K562 (cell line): ENCODE measurements around the gene PPP1R16B. TPM values are rescaled to one million over a fixed set of nuclear protein-coding genes. Genes with fewer than 3 reads are reported as not detected.

Experiments used
- CBX1 ChIP-seq: sonication (generic); IDR thresholded peaks from 2 replicates; pipeline ENCODE4 v1.6.1; 2016; ENCODE audit warnings: antibody characterized with exemption, low read depth, mild to moderate bottlenecking
- CREB3L1 ChIP-seq: fragments of 450-650 bp; IDR thresholded peaks from 2 replicates; pipeline ENCODE4 v1.6.1; 2014; ENCODE audit warnings: low read depth, mild to moderate bottlenecking, moderate library complexity, borderline replicate concordance
- FIP1L1 ChIP-seq: fragments of 200-400 bp; formaldehyde crosslinking; IDR thresholded peaks from 2 replicates; pipeline ENCODE4 v1.6.1; 2018; ENCODE audit warnings: mild to moderate bottlenecking, low read depth, low read length; ENCODE audit not compliant: poor library complexity, severe bottlenecking
- NFYB ChIP-seq: IDR thresholded peaks from 2 replicates; pipeline ENCODE4 v1.6.1; 2011; ENCODE audit warnings: mild to moderate bottlenecking, moderate library complexity; ENCODE audit not compliant: insufficient read length; ENCODE audit errors: extremely low read depth
- PML ChIP-seq: IDR thresholded peaks from 2 replicates; pipeline ENCODE4 v1.6.1; 2012; ENCODE audit warnings: low read length, inconsistent platforms
- RAD51 ChIP-seq: fragments of 450-650 bp; IDR thresholded peaks from 2 replicates; pipeline ENCODE4 v1.7.1; 2016; ENCODE audit warnings: low read depth, mild to moderate bottlenecking, borderline replicate concordance
- RBM15 ChIP-seq: fragments of 200-400 bp; formaldehyde crosslinking; IDR thresholded peaks from 2 replicates; pipeline ENCODE4 v1.6.1; 2018; ENCODE audit warnings: mild to moderate bottlenecking, low read length, moderate library complexity; ENCODE audit not compliant: insufficient read depth
- USF1 ChIP-seq: sonication (generic); formaldehyde crosslinking; IDR thresholded peaks from 2 replicates; pipeline ENCODE4 v1.9.0; 2022; ENCODE audit warnings: mild to moderate bottlenecking, missing genetic modification reagents
- ZBTB9 ChIP-seq: fragments of 450-650 bp; formaldehyde crosslinking; IDR thresholded peaks from 2 replicates; pipeline ENCODE4 v1.4.0; 2020; ENCODE audit warnings: mild to moderate bottlenecking, moderate library complexity
- ZNF449 ChIP-seq: fragments of 250-450 bp; sonication (Bioruptor Pico); IDR thresholded peaks from 2 replicates; pipeline ENCODE4 v1.8.0; 2022; ENCODE audit warnings: moderate library complexity, mild to moderate bottlenecking, inconsistent platforms
- polyA plus RNA-seq, 8 experiments: library from polyadenylated mRNA; depleted of rRNA in 4 of 8; stranded (reverse) in 5 of 8; unstranded in 3 of 8; fragments of >200 nt; fragmentation: Nextera tagmentation in 2 of 8; fragmentation: Illumina TruSeq in 1 of 8; extraction: Ambion mirVana in 2 of 8; extraction: Trizol in 1 of 8; gene quantifications; 2 replicates each; pipeline versions ENCODE4 v1.2.1 to v1.2.3, GENCODE V29; 2011 to 2014; ENCODE audit warnings: inconsistent platforms in 1 of 8, missing spikeins in 1 of 8
- total RNA-seq, 7 experiments: library from RNA; depleted of rRNA in 6 of 7; stranded (reverse); fragments of >200 nt in 6 of 7; fragmentation: Illumina TruSeq in 2 of 7; extraction: Trizol in 2 of 7; gene quantifications; 2 replicates each; pipeline versions ENCODE4 v1.2.1 to v1.2.3, GENCODE V29; 2011 to 2021; ENCODE audit warnings: low replicate concordance in 1 of 7

Gene PPP1R16B
- total and polyA plus RNA-seq, 9 of the 15 experiments (the other 6 are each of a cell fraction or from before 2014, with no cell fraction given): 1.5 to 11.5 (median 6.8) TPM

- TF ChIP-seq ZNF449 (CRISPR knock-in tag) (no peak), ZBTB9 (no peak), USF1 (peak; percentile 89), CBX1 (no peak), CREB3L1 (no peak), PML (no peak), RBM15 (no peak), FIP1L1 (no peak), RAD51 (peak; percentile 69), NFYB (peak; percentile 30)
- TF ChIP-seq, all 486 proteins: peak for 5
Measured at GRCh38 chr20:38853759-38854158, 48.3 kb downstream of the PPP1R16B start (continued).
